SU-DHL-6 (cell line): ENCODE data around the gene FAM163B.

Source experiments
- H2AFZ ChIP-seq: fragments of 200-600 bp; sonication (generic); 2 replicates; pipeline ENCODE4 v1.6.1; 2014; ENCODE audit warnings: low read depth, mild to moderate bottlenecking, moderate library complexity, mixed read lengths, antibody characterized with exemption, low read length; ENCODE audit not compliant: severe bottlenecking
- H3F3A ChIP-seq: fragments of 200-600 bp; shearing (Covaris generic); 2 replicates; pipeline ENCODE4 v1.6.0; 2016; ENCODE audit warnings: antibody characterized with exemption, mild to moderate bottlenecking; ENCODE audit not compliant: insufficient read depth
- H3K27ac ChIP-seq: fragments of 200-600 bp; sonication (generic); 2 replicates; pipeline ENCODE4 v1.5.1; 2016; ENCODE audit warnings: low read depth, mild to moderate bottlenecking, low read length, moderate library complexity, mixed read lengths
- H3K27me3 ChIP-seq: fragments of 200-600 bp; sonication (generic), shearing (Covaris generic); 2 replicates; pipeline ENCODE4 v1.6.0; 2014; ENCODE audit warnings: mild to moderate bottlenecking, low read length
- H3K36me3 ChIP-seq: fragments of 200-600 bp; sonication (generic); 2 replicates; pipeline ENCODE4 v1.6.1; 2014; ENCODE audit warnings: mild to moderate bottlenecking, low read length, mixed read lengths
- H3K4me2 ChIP-seq: fragments of 300-600, 200-600 bp; shearing (Covaris generic), sonication (generic); 2 replicates; pipeline ENCODE4 v1.6.0; 2014; ENCODE audit warnings: low read length, low read depth, mild to moderate bottlenecking; ENCODE audit not compliant: poor library complexity, severe bottlenecking
- H3K4me3 ChIP-seq: fragments of 200-600 bp; sonication (generic); 2 replicates; pipeline ENCODE4 v1.5.1; 2014; ENCODE audit warnings: antibody characterized with exemption, low read length, mild to moderate bottlenecking, mixed read lengths; ENCODE audit not compliant: insufficient read depth, poor library complexity, severe bottlenecking
- H3K79me2 ChIP-seq: fragments of 200-600 bp; sonication (generic); 2 replicates; pipeline ENCODE4 v1.6.1; 2014; ENCODE audit warnings: mild to moderate bottlenecking, low read length, moderate library complexity; ENCODE audit not compliant: insufficient read depth
- H3K9ac ChIP-seq: fragments of 200-600 bp; sonication (generic); 2 replicates; pipeline ENCODE4 v1.7.0; 2014; ENCODE audit warnings: mild to moderate bottlenecking, low read length
- H3K9me2 ChIP-seq: fragments of 200-600 bp; sonication (generic); replicated peaks from 2 replicates; pipeline ENCODE4 v1.6.1; 2014; ENCODE audit warnings: low read length; ENCODE audit not compliant: insufficient read depth
- H3K9me3 ChIP-seq: fragments of 200-600 bp; sonication (generic); 2 replicates; pipeline ENCODE4 v1.6.1; 2014; ENCODE audit warnings: low read length, mixed read lengths; ENCODE audit not compliant: insufficient read depth
- H4K20me1 ChIP-seq: fragments of 200-600 bp; sonication (generic); 2 replicates; pipeline ENCODE4 v1.6.1; 2014; ENCODE audit warnings: low read depth, mild to moderate bottlenecking, antibody characterized with exemption, low read length, moderate library complexity, mixed read lengths
- EZH2phosphoT487 ChIP-seq: fragments of 200-600 bp; sonication (generic), shearing (Covaris generic); conservative IDR thresholded peaks from 2 replicates; pipeline ENCODE4 v1.6.1; 2018; ENCODE audit warnings: mild to moderate bottlenecking, antibody characterized with exemption, low read length, moderate library complexity, mixed read lengths
- TF ChIP-seq, protein P1 (sequence below): fragments of 200-600 bp; sonication (generic); IDR thresholded peaks from one replicate; pipeline ENCODE4 v1.5.1; 2017; ENCODE audit warnings: antibody characterized with exemption, mild to moderate bottlenecking, low read length, moderate library complexity; ENCODE audit not compliant: insufficient read depth, poor library complexity, severe bottlenecking

The FAM163B gene

DNA sequence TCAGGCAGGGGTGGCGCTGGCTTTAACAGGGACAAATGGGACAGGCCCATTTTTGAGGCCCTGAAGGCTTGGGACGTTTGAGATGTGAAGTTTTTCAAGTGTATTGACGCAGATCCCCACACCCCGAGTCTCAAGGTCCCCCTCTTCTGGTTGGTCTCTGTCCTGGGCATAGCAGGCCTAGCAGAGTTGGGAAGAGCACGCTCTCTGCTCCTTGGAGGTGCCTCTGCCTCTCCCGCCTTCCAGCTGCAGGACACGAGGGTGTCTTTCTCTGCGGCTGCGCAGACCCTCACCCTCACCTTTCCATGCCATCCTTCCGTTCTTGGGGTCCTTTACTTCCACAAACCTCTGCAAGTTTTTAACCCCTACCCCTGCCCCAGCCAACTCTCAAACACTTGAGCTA is 56.1 kb downstream of the FAM163B start:
- H3K9me3 ChIP-seq, result no peaks in the 10 kb centered on the region

DNA sequence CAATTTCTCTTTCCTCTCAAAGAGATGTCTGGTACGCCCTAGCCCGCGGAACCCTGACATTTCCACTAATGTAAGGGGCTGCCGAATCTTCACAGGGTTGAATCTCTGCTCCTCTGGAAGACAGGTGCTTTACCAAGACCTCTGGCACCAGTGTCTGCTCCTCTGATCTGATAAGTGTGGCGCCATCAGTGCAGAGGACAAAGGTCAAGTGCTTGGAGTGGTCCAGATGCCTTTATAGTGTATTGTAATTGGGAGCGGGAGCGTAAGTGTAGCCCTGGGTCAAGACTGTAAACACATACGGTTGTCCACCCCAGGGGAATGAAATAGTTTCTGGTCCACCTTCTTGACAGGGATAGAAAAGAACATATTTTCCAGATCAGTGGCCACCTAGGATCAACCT is 57.0 kb downstream of the FAM163B start:
- no peak overlapping the region for H2AFZ ChIP-seq
- H3K27ac ChIP-seq, result no peak overlapping the region
- TF ChIP-seq EZH2phosphoT487, result no peak
- TF ChIP-seq, protein P1, sequence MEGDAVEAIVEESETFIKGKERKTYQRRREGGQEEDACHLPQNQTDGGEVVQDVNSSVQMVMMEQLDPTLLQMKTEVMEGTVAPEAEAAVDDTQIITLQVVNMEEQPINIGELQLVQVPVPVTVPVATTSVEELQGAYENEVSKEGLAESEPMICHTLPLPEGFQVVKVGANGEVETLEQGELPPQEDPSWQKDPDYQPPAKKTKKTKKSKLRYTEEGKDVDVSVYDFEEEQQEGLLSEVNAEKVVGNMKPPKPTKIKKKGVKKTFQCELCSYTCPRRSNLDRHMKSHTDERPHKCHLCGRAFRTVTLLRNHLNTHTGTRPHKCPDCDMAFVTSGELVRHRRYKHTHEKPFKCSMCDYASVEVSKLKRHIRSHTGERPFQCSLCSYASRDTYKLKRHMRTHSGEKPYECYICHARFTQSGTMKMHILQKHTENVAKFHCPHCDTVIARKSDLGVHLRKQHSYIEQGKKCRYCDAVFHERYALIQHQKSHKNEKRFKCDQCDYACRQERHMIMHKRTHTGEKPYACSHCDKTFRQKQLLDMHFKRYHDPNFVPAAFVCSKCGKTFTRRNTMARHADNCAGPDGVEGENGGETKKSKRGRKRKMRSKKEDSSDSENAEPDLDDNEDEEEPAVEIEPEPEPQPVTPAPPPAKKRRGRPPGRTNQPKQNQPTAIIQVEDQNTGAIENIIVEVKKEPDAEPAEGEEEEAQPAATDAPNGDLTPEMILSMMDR, result no peak
- H3K36me3 ChIP-seq, result no peaks in the 10 kb centered on the region
- H3K4me3 ChIP-seq, result no peak overlapping the region
- no peaks in the 10 kb centered on the region for H3K9me2 ChIP-seq
- H3K79me2 ChIP-seq, result no peaks in the 10 kb centered on the region
- H3K9me3 ChIP-seq, result no peaks in the 10 kb centered on the region
- H3F3A ChIP-seq, result no peaks in the 10 kb centered on the region
- no peak overlapping the region for H3K9ac ChIP-seq
- no peaks in the 10 kb centered on the region for H3K27me3 ChIP-seq
- no peaks in the 10 kb centered on the region for H4K20me1 ChIP-seq
- no peak overlapping the region for H3K4me2 ChIP-seq

More for the DNA sequence above, 56.1 kb downstream of the FAM163B start:
- Histone ChIP-seq H3K9ac (no peak overlapping the region), H4K20me1 (no peaks in the 10 kb centered on the region), H3K4me3 (no peak overlapping the region), H3K27me3 (no peaks in the 10 kb centered on the region), H3K79me2 (no peaks in the 10 kb centered on the region), H2AFZ (no peak overlapping the region), H3K36me3 (no peaks in the 10 kb centered on the region), H3K4me2 (no peak overlapping the region), H3K27ac (no peak overlapping the region), H3F3A (no peaks in the 10 kb centered on the region), H3K9me2 (no peaks in the 10 kb centered on the region)
- TF ChIP-seq, protein P1, result no peak
- no peak for TF ChIP-seq EZH2phosphoT487

DNA sequence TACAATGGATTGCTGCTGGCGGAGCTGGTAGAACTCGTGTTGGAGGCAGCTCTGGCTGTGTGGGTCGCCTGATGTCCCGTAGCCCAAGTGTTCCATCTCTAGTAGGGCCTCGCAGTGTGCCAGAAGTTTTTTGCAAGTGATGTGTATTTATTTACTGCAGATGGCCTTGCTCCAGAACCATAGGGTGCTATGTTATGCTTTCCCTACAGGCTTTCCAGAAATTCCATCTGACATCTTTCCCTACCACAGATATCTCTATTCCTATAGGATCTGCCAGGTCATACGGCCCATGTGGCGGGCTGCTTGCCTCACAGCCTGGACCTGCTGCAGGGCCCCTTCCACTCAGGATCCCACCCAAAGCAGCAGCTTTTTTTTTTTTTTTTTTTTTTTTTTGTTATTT is 57.7 kb downstream of the FAM163B start:
- Histone ChIP-seq H3K79me2 (no peaks in the 10 kb centered on the region), H3K4me2 (no peak overlapping the region), H3K36me3 (no peaks in the 10 kb centered on the region), H3F3A (no peaks in the 10 kb centered on the region), H3K4me3 (no peak overlapping the region), H3K9me2 (no peaks in the 10 kb centered on the region), H3K9me3 (no peaks in the 10 kb centered on the region), H3K27me3 (no peaks in the 10 kb centered on the region), H2AFZ (no peak overlapping the region), H4K20me1 (no peaks in the 10 kb centered on the region), H3K9ac (no peak overlapping the region), H3K27ac (no peak overlapping the region)
- no peak for TF ChIP-seq EZH2phosphoT487

DNA sequence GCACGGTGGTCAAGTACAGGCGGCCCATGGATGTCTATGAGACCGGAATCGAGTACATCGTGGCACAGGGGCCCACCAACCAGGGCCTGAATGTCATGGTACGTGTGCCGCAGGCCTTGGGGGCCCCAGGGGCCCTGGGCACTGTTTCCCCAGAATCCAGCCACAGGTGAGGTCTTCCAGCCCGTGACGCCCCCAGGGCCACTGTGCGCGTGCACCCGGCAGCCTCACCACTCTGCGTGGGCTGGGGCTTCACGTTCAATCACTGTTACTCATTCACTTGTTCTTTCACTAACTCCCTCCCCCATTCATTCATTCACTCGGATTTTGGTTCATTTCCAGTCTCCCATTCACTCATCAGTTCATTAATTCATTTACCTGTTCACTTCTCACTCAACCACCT is 62.1 kb downstream of the FAM163B start:
- Histone ChIP-seq H3K9me3 (no peaks in the 10 kb centered on the region), H3K27ac (no peak overlapping the region), H3K4me2 (no peak overlapping the region), H2AFZ (no peak overlapping the region), H3F3A (no peaks in the 10 kb centered on the region), H3K27me3 (no peaks in the 10 kb centered on the region), H3K4me3 (no peak overlapping the region), H3K9ac (no peak overlapping the region), H3K9me2 (no peaks in the 10 kb centered on the region), H4K20me1 (no peaks in the 10 kb centered on the region), H3K36me3 (no peaks in the 10 kb centered on the region), H3K79me2 (no peaks in the 10 kb centered on the region)
- TF ChIP-seq EZH2phosphoT487, result no peak
- TF ChIP-seq, protein P1, result no peak
